Motor neuron (in vitro differentiated cells): Measurements from ENCODE around the gene TAF10. TPM values are rescaled to one million over a fixed set of nuclear protein-coding genes. Genes with fewer than 3 reads are reported as not detected.

Experiments
- ATAC-seq, 8 experiments: fragments of 200-7000 bp; cut with Tn5 transposase; replicated peaks in 6 of 8; 2 replicates each; pipeline ENCODE4 v1.8.0; 2021; ENCODE audit warnings: mild to moderate bottlenecking in 8 of 8, moderate library complexity in 8 of 8
- H3K27ac ChIP-seq, 2 donors: fragments of 250-450 bp; sonication (Bioruptor Pico); 2 replicates each; pipeline ENCODE4 v1.9.0; 2021; ENCODE audit warnings: antibody characterized with exemption in 2 of 2, mild to moderate bottlenecking in 2 of 2, moderate library complexity in 1 of 2
- H3K4me1 ChIP-seq, 2 donors: fragments of 250-450 bp; sonication (Bioruptor Pico); replicated peaks in 1 of 2; 2 replicates each; pipeline ENCODE4 v1.6.1; 2021; ENCODE audit warnings: antibody characterized with exemption in 2 of 2, mild to moderate bottlenecking in 2 of 2, moderate library complexity in 1 of 2
- H3K4me3 ChIP-seq, 5 donors: fragments of 250-450 bp; sonication (Bioruptor Pico); 2 replicates each; pipeline ENCODE4 v1.9.0; 2021; ENCODE audit warnings: antibody characterized with exemption in 5 of 5, mild to moderate bottlenecking in 5 of 5, moderate library complexity in 4 of 5
- WGBS, 10 experiments: fragments of 450-650 bp; shearing (Covaris generic); methylation state at CpG; one replicate each; pipeline ENCODE4 v1.0.0; 2022; 5-methylcytosine and 5-hydroxymethylcytosine counted together
- in situ Hi-C, 9 experiments: fragments of 400-800 bp; cut with MboI; loops; one replicate each; pipeline ENCODE4 v1.15.0; 2021; ENCODE audit warnings: low sequenced_read_pairs in 9 of 9, low pct_unique_long_range_greater_than_20kb in 2 of 9; ENCODE audit not compliant: unreplicated experiment in 9 of 9
- total RNA-seq, 8 experiments: library from RNA; unstranded; fragments of 300-600 nt; gene quantifications; 2 replicates each; pipeline versions ENCODE4 v1.2.3 to v1.2.4, GENCODE V29; 2022

The TAF10 gene
- total RNA-seq, 8 experiments from 2014 or later: 64.9 to 163 (median 105) TPM

GRCh38 chr11:6574816-6575715 is 37.0 kb downstream of the TAF10 start:
- no peak overlapping the region for H3K4me3 ChIP-seq
- H3K4me1 ChIP-seq: no peaks in the 10 kb centered on the region
- no peak overlapping the region for H3K27ac ChIP-seq
- in situ Hi-C loops: no loop called here
- WGBS, 10 experiments: 60 to 100% (median 97%) methylated on average over 1 to 5 of the region's 6 CpGs; no CpG with 5 or more reads in 1 of the 10 experiments
- no peak for ATAC-seq

- no peak overlapping the region for H3K4me3 ChIP-seq
- H3K27ac ChIP-seq: no peak overlapping the region
- 0 to 100% (median 60%) methylated on average over 1 to 2 of the region's 2 CpGs; no CpG with 5 or more reads in 4 of the 10 experiments for WGBS, 10 experiments
- ATAC-seq: no peak
- in situ Hi-C loops: no loop called here
- H3K4me1 ChIP-seq: no peaks in the 10 kb centered on the region
Measured at GRCh38 chr11:6572215-6572614, 39.8 kb downstream of the TAF10 start.

- H3K27ac ChIP-seq: no peak overlapping the region
- no peaks in the 10 kb centered on the region for H3K4me1 ChIP-seq
- H3K4me3 ChIP-seq: no peak overlapping the region
- WGBS, 10 experiments: 80 to 100% (median 93%) methylated on average over 1 to 8 of the region's 22 CpGs; no CpG with 5 or more reads in 2 of the 10 experiments
- in situ Hi-C loops: no loop called here
- ATAC-seq: no peak
Measured at GRCh38 chr11:6571434-6572008, 40.5 kb downstream of the TAF10 start.

- Histone ChIP-seq H3K4me3 (no peak overlapping the region), H3K4me1 (no peaks in the 10 kb centered on the region), H3K27ac (no peak overlapping the region)
- WGBS, 10 experiments: 80 to 100% (median 94%) methylated on average over 1 to 28 of the region's 62 CpGs; no CpG with 5 or more reads in 5 of the 10 experiments
- no peak for ATAC-seq
- in situ Hi-C loops: no loop called here
Measured at GRCh38 chr11:6570691-6571427, 41.2 kb downstream of the TAF10 start.

- H3K4me1 ChIP-seq: no peaks in the 10 kb centered on the region
- ATAC-seq: no peak
- no peak overlapping the region for H3K4me3 ChIP-seq
- WGBS, 10 experiments: 64 to 100% (median 92%) methylated on average over 1 to 4 of the region's 5 CpGs; no CpG with 5 or more reads in 3 of the 10 experiments
- in situ Hi-C loops: no loop called here
- no peak overlapping the region for H3K27ac ChIP-seq
Measured at GRCh38 chr11:6569706-6570105, 42.3 kb downstream of the TAF10 start.

GRCh38 chr11:6568191-6568918 is 43.7 kb downstream of the TAF10 start:
- ATAC-seq: peak in 5 of 8 experiments; percentile 34 to 93 (median 52)
- Histone ChIP-seq H3K4me1 (no peaks in the 10 kb centered on the region), H3K27ac (no peak overlapping the region), H3K4me3 (no peak overlapping the region)
- WGBS, 10 experiments: 80 to 100% (median 94%) methylated on average over 1 of the region's 4 CpGs; no CpG with 5 or more reads in 6 of the 10 experiments
- in situ Hi-C loops: no loop called here

GRCh38 chr11:6567371-6567745 is 44.7 kb downstream of the TAF10 start:
- no peak overlapping the region for H3K27ac ChIP-seq
- ATAC-seq: no peak
- in situ Hi-C loops: no loop called here
- 80 to 100% methylated on average over 1 to 5 of the region's 7 CpGs; no CpG with 5 or more reads in 8 of the 10 experiments for WGBS, 10 experiments
- no peak overlapping the region for H3K4me3 ChIP-seq
- H3K4me1 ChIP-seq: no peaks in the 10 kb centered on the region

GRCh38 chr11:6566704-6567370 is 45.2 kb downstream of the TAF10 start:
- H3K4me1 ChIP-seq: no peaks in the 10 kb centered on the region
- H3K4me3 ChIP-seq: no peak overlapping the region
- ATAC-seq: no peak
- in situ Hi-C loops: no loop called here
- 60 to 100% (median 97%) methylated on average over 1 to 8 of the region's 13 CpGs; no CpG with 5 or more reads in 5 of the 10 experiments for WGBS, 10 experiments
- no peak overlapping the region for H3K27ac ChIP-seq

- in situ Hi-C loops: no loop called here
- no peak overlapping the region for H3K4me3 ChIP-seq
- no peak for ATAC-seq
- H3K4me1 ChIP-seq: no peaks in the 10 kb centered on the region
- no peak overlapping the region for H3K27ac ChIP-seq
- 90 to 100% (median 100%) methylated on average over 2 of the region's 5 CpGs; no CpG with 5 or more reads in 7 of the 10 experiments for WGBS, 10 experiments
Measured at GRCh38 chr11:6565988-6566703, 45.9 kb downstream of the TAF10 start.

GRCh38 chr11:6565325-6565724 is 46.7 kb downstream of the TAF10 start:
- WGBS, 10 experiments: 57 to 100% (median 82%) methylated on average over 1 to 2 of the region's 2 CpGs; no CpG with 5 or more reads in 3 of the 10 experiments
- in situ Hi-C loops: no loop called here

GRCh38 chr11:6563667-6564066 is 48.3 kb downstream of the TAF10 start:
- ATAC-seq: no peak
- Histone ChIP-seq H3K27ac (no peak overlapping the region), H3K4me1 (no peaks in the 10 kb centered on the region), H3K4me3 (no peak overlapping the region)
- in situ Hi-C loops: no loop called here
- 60 to 100% (median 100%) methylated on average over 1 to 3 of the region's 10 CpGs; no CpG with 5 or more reads in 4 of the 10 experiments for WGBS, 10 experiments

More at GRCh38 chr11:6565325-6565724, 46.7 kb downstream of the TAF10 start:
- Histone ChIP-seq H3K4me3 (no peak overlapping the region), H3K4me1 (no peaks in the 10 kb centered on the region), H3K27ac (no peak overlapping the region)
- no peak for ATAC-seq
